ENCODE results near the gene SLC6A20.

Gene SLC6A20, protein sequence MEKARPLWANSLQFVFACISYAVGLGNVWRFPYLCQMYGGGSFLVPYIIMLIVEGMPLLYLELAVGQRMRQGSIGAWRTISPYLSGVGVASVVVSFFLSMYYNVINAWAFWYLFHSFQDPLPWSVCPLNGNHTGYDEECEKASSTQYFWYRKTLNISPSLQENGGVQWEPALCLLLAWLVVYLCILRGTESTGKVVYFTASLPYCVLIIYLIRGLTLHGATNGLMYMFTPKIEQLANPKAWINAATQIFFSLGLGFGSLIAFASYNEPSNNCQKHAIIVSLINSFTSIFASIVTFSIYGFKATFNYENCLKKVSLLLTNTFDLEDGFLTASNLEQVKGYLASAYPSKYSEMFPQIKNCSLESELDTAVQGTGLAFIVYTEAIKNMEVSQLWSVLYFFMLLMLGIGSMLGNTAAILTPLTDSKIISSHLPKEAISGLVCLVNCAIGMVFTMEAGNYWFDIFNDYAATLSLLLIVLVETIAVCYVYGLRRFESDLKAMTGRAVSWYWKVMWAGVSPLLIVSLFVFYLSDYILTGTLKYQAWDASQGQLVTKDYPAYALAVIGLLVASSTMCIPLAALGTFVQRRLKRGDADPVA

DNA sequence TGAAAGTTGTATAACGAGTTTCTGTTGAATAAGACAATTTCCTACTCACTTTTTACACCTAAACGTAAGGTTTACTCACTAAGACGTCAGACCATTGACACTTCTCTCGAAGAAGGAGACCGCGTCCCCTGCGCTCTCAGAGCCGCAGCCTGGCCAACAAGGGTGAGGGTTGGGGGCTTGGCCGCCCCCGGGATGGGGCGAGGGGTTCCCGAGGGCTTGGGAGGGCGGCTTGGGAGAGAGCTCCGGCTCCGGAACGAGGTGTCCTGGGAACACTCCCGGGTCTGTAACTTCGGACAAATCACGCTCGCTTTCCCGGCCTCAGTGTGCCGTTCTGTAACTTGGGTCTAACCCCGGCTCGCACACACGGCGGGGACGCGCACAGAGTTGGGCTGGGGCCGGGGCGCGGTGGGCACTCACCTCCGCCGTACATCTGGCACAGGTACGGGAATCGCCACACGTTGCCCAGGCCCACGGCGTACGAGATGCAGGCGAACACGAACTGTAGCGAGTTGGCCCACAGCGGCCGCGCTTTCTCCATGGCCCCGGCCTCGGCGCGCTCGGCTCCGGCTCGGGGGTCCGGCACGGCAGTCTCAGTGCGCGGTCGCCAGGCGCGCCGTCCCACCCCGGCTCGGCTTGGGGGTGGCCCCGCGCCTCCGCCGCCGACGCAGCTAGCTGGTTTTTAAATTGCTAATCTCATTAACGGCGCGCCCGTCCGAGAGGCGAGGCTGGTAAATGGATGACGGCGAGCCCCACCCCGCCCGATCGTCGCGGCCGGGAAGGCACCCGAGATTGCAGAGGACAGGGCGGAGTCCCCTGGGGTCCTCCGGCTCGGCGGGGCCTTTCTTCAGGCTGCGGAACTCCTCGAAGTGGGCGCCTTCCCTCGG is at the start of gene SLC6A20:
Gene SLC6A20 (minus strand): TSS at position 655 of the 884 bp plus-strand sequence. CDS start 117 bp downstream, at position 538.
- no peak for DNase-seq

- no peak for DNase-seq
Measured at GRCh38 chr3:45844616-45845015, 48.3 kb upstream of the SLC6A20 start.

DNA sequence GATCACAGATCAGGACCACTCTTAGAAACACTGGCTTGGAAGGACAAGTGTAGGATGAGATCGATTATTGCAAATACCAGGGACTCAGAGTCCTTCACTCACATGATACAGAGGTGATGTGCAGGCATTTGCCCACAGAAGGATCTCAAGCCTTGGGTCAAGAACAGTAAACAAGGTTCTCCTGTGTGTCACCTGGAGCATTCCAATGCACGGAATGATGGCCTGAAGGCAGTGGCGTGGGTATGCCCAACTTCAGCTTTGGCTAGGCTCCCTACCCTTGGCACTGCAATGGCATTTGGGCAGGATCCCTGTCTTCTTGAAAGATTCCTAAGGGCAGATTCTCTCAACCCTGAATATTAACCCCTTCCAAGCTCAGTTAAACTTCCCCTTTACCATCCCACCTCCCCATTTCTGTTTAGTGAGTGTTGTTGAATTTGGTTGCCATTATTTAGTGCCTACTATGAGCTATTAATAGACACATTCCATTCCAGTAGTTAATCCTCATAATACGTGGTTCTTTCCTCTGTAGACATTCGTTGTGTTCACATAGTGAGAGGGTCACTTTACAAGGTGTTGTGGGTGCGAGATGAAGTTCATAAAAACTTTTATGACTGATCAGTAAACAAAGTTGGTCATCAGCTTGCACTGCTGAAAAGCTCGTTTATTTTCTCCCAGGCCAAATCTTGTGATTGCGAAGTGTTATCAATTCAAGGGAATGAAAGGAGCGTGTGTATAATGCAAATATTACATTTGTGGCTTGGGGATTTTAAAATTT is 46.7 kb upstream of the SLC6A20 start:
- DNase-seq, result no peak

DNA sequence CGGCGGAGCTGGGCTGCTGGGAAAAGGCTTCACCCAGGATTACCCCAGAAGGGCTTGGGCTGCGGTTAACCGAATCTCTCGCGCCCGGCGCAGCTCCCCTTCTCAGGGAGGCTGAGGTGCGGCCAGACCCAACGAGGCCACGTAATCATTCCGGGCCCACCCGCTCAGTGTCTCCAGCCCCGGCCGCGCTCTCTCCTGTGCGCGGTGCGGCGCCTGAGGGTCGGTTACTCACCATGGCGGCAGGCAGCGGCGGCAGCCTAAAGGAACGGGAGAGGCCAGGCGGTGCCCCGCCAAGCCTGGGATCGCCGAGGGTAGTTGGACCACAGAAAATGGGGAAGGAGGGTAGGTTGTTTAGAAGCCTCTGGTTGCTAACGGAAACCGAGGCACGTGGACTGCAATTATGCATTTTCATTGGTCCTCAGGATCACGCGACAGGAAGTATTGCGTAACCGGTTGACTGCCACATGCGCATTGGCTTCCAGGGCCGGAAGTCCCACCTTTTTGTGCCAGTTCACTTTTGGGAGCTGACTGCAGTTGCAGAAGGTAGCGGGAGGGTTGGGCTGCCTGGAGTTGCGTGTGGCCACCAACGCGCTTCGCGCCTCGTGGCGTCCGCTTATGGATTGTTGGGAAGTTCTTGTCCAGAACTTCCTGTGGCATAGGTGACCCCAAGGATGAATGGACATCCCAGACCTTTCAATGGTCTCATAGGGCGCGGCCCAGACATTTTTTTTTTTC is 45.6 kb upstream of the SLC6A20 start, which contains the start of gene LZTFL1:
Gene LZTFL1 (minus strand): TSS at position 363 of the 735 bp plus-strand sequence. CDS start 128 bp downstream, at position 235.
- DNase-seq, result peak; percentile 15 to 95 (median 86)

DNA sequence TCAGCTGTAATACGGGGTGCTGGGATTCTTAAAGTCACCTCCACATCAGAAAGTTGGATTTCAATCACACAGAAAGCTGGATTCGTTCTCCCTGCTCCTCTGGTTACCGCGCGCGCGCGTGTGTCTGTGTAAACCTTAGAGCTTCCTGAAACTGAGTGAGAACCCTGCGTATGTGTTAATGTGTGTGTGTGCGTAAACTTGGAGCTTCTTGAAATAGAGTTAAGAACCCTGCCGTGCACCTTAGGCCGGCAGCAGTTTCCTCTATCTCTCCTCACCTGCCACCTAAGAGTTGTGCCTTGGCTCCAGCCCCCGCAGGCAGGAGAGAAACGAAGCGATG is 45.1 kb upstream of the SLC6A20 start:
- DNase-seq, result peak in 7 of 56 donors; percentile 5 to 53 (median 30)

GRCh38 chr3:45838466-45838865 is 42.1 kb upstream of the SLC6A20 start:
- no peak for DNase-seq

- no peak for DNase-seq
Measured at GRCh38 chr3:45832699-45833098, 36.4 kb upstream of the SLC6A20 start.

DNA sequence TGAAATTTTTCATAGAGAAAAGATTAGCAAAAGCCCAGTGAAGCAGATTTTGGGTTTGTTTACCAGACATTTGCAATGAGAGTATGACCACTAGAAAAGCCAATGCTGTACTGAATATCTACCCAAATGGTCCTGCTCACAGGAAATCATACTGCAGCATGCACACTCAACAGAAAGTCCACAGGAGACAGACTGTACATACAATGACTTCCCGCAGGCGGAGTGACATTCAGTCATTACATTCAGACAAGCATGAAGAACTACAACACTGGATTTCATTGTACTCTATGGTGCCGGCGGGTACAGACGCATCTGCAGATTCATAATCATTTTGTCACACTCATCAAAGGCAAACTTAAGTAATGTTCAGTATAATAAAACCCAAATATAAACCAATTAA is 33.8 kb upstream of the SLC6A20 start:
- DNase-seq, result no peak

DNA sequence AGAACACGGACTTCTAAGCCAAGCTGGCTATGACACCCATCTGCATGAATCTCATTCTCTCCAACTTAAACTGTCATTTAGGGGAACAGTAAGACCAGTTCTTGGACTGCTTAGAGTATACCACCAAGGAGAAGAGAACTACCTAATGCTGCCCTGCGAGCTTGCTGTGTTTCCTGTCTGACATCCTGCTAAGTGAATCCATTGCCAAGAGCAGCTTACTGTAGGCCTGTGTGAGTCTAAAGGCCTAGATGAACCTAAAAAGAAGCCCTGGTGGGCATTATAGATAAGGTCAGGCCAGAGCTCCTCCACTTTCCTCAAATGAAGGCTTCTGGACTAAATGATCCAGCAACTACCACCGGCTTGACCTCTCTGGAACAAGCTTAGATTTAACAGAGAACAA is 30.6 kb upstream of the SLC6A20 start:
- no peak for DNase-seq

- no peak for DNase-seq
Measured at GRCh38 chr3:45826321-45826720, 30.0 kb upstream of the SLC6A20 start.

- no peak for DNase-seq
Measured at GRCh38 chr3:45821127-45821526, 24.8 kb upstream of the SLC6A20 start.

DNA sequence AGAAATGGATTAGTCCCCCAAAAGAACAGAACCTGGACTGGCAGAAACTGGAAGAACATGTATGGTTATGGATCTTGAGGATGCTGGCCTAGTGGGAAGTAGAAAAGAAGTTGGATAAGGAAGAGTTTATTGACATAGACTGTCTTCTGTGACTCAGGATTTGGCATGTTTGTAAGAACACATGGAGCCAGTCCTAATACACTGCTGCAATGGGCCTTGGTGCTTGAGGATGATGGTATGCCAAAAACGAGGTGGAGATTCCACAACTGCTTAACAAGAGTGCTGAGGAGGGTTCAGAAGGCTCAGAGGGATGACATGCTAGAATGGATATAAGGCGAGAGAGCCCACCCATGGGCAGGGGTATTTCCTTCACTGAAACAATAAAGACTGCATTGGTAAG is 23.2 kb upstream of the SLC6A20 start:
- no peak for DNase-seq

DNA sequence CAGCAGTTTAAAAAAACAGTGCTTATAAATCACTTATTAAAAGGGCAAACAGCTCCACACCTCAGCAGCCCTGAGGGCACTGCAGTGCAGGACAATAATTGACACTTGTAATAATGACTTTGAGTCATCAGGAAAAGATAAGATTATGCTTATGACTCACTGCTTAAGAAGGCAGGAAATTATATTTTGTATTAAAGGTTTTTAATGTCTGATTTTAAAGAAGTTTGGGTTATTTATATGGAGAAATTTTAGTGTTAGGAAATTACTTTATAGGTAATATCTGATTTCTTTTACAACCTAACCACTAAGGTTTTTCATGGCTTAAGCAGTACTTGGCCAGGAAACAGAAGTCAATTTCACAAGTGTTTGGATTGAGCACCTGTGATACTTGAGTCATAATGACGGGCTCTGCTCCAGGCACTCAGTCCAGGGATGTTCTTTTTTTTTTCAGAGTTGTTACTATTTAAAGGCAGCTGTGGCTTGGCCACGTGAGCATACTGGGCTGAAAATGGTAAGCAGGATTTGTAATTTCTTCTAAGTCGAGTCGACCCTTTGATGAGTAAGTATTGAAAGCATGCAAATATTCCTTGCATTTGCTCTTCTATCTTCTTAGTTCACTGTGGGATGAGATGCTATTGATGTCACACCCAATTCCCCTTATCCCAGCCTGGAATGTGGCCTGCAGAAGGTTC is 21.6 kb upstream of the SLC6A20 start:
- DNase-seq, result no peak

- no peak for DNase-seq
Measured at GRCh38 chr3:45816544-45816943, 20.2 kb upstream of the SLC6A20 start.

DNA sequence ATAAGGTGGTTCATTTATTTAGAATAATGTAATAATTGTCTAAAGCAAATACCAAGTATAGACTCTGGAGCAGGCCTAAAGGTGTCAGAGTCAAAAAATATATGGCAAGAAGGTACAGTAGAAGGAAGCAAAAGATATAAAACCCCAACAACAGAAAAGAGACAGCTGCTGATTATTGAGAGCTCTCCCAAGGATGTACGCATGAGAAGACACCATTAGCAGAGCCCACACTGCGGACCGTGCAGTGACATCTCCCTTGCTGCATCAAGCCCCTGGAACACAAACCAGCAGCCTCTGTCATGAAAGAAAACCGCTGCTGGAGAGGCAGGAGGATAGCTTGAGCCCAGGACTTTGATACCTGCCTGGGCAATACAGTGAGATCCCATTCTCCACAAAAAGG is 18.0 kb upstream of the SLC6A20 start:
- no peak for DNase-seq

- DNase-seq, result no peak
Measured at GRCh38 chr3:45807681-45808540, 11.6 kb upstream of the SLC6A20 start.

GRCh38 chr3:45807133-45807532 is 10.8 kb upstream of the SLC6A20 start:
- no peak for DNase-seq

- no peak for DNase-seq
Measured at GRCh38 chr3:45806072-45806471, 9.7 kb upstream of the SLC6A20 start.
